Calu3 (cell line): Measurements from ENCODE around the gene PLEKHM3. TPM values are rescaled to one million over a fixed set of nuclear protein-coding genes. Genes with fewer than 3 reads are reported as not detected.
A peak's percentile ranks its signal among the peaks of the same experiment; 100 is the strongest.
"Not testable (repeated sequence)": the region's sequence is repeated elsewhere in the genome, so short reads cannot be mapped to it uniquely, and the experiment has no call there.

Experiments
- BruUV-seq: library from RNA; stranded (reverse); fragments of 400-500 nt; replicated peaks from 2 replicates; lab custom pipeline; 2021; lab: Mats Ljungman, UMichigan
- CTCF ChIA-PET: fragments of 300-600 bp; sonication (Branson Sonifier 250); formaldehyde crosslinking; loops from one replicate; lab custom pipeline; 2022; ENCODE audit warnings: antibody characterized with exemption; lab: Charles Lee
- DNase-seq: peaks from one replicate; pipeline ENCODE4 v3.0.0; 2022
- H3K27ac Mint-ChIP-seq: one replicate; pipeline ENCODE4 v1.8.0; 2022; ENCODE audit warnings: mixed read lengths; ENCODE audit not compliant: unreplicated experiment
- H3K27me3 Mint-ChIP-seq: one replicate; pipeline ENCODE4 v1.8.0; 2022; ENCODE audit warnings: mixed read lengths; ENCODE audit not compliant: unreplicated experiment
- H3K36me3 Mint-ChIP-seq: one replicate; pipeline ENCODE4 v1.8.0; 2022; ENCODE audit warnings: mild to moderate bottlenecking, moderate library complexity, mixed read lengths; ENCODE audit not compliant: insufficient read depth, unreplicated experiment
- H3K4me1 Mint-ChIP-seq: one replicate; pipeline ENCODE4 v1.8.0; 2022; ENCODE audit warnings: mild to moderate bottlenecking, low read depth, mixed read lengths; ENCODE audit not compliant: unreplicated experiment
- H3K4me3 Mint-ChIP-seq: one replicate; pipeline ENCODE4 v1.8.0; 2022; ENCODE audit warnings: mild to moderate bottlenecking, low read depth, moderate library complexity, mixed read lengths; ENCODE audit not compliant: unreplicated experiment
- H3K9me3 Mint-ChIP-seq: one replicate; pipeline ENCODE4 v1.8.0; 2022; ENCODE audit warnings: low read depth, mixed read lengths; ENCODE audit not compliant: unreplicated experiment
- CTCF ChIP-seq: fragments of 200-600 bp; IDR thresholded peaks from one replicate; pipeline ENCODE4 v1.8.0; 2022; ENCODE audit warnings: antibody characterized with exemption; ENCODE audit not compliant: unreplicated experiment
- intact Hi-C: fragments of 100-400 bp; cut with micrococcal nuclease; formaldehyde crosslinking; loops from one replicate; pipeline ENCODE4 v1.10.0; 2022; ENCODE audit not compliant: unreplicated experiment
- total RNA-seq: library from RNA; stranded (reverse); gene quantifications from 2 replicates; pipeline ENCODE4 v1.2.3, GENCODE V29; 2022

Gene PLEKHM3
- total RNA-seq, 1 experiment from 2014 or later = 8.0 TPM

- Mint-ChIP-seq H3K4me3 (peak overlapping the region; percentile 86), H3K4me1 (no peaks in the 10 kb centered on the region), H3K9me3 (no peaks in the 10 kb centered on the region), H3K27ac (peak overlapping the region; percentile 34), H3K36me3 (peaks cover 12% of the 10 kb centered on the region), H3K27me3 (no peaks in the 10 kb centered on the region)
- no peak for TF ChIP-seq CTCF
- intact Hi-C loops = no loop called here
- BruUV-seq = no TSS peak
- CTCF ChIA-PET = interaction anchor here (0.7 to 1.5 kb wide), 6 partner anchors 10 to 307 kb away, joined by 3 to 4 read pairs (median 4); no protein-coding TSS in a partner anchor
- DNase-seq = no peak
These were observed 472 bp upstream of the PLEKHM3 start for GRCh38 chr2:208025814-208026184.

GRCh38 chr2:208024091-208024490 lies 1.2 kb downstream of the PLEKHM3 start:
- TF ChIP-seq CTCF = no peak
- CTCF ChIA-PET = interaction anchor here (0.9 to 1.5 kb wide), 2 partner anchors 51 to 278 kb away, joined by 3 read pairs; no protein-coding TSS in a partner anchor
- intact Hi-C loops = no loop called here

GRCh38 chr2:208020253-208020652 lies 5.1 kb downstream of the PLEKHM3 start:
- Mint-ChIP-seq H3K4me3 (no peak overlapping the region), H3K4me1 (no peaks in the 10 kb centered on the region), H3K36me3 (peaks cover 6% of the 10 kb centered on the region), H3K9me3 (no peaks in the 10 kb centered on the region), H3K27ac (no peak overlapping the region), H3K27me3 (no peaks in the 10 kb centered on the region)
- DNase-seq = no peak
- CTCF ChIA-PET = no interaction called here
- intact Hi-C loops = no loop called here
- no TSS peak for BruUV-seq
- no peak for TF ChIP-seq CTCF

More at GRCh38 chr2:208024091-208024490, 1.2 kb downstream of the PLEKHM3 start:
- Mint-ChIP-seq H3K27ac (no peak overlapping the region), H3K9me3 (no peaks in the 10 kb centered on the region), H3K4me3 (no peak overlapping the region), H3K27me3 (no peaks in the 10 kb centered on the region), H3K36me3 (peaks cover 12% of the 10 kb centered on the region), H3K4me1 (no peaks in the 10 kb centered on the region)
- no TSS peak for BruUV-seq
- DNase-seq = no peak

- H3K9me3 Mint-ChIP-seq, DNase-seq, BruUV-seq, H3K36me3 Mint-ChIP-seq, H3K27ac Mint-ChIP-seq, H3K4me3 Mint-ChIP-seq, intact Hi-C loops, H3K27me3 Mint-ChIP-seq: not testable (repeated sequence)
- CTCF ChIA-PET = interaction anchor here (0.6 kb wide), 1 partner anchor 148 kb away, joined by 3 read pairs; no protein-coding TSS in a partner anchor
- peaks cover 11% of the 10 kb centered on the region for H3K4me1 Mint-ChIP-seq
These were observed 7.1 kb downstream of the PLEKHM3 start for GRCh38 chr2:208018124-208018712.

GRCh38 chr2:208017721-208018120 lies 7.6 kb downstream of the PLEKHM3 start:
- BruUV-seq = no TSS peak
- intact Hi-C loops = no loop called here
- Mint-ChIP-seq H3K36me3 (no peaks in the 10 kb centered on the region), H3K9me3 (no peaks in the 10 kb centered on the region), H3K4me3 (no peak overlapping the region), H3K27me3 (no peaks in the 10 kb centered on the region), H3K27ac (no peak overlapping the region), H3K4me1 (peaks cover 16% of the 10 kb centered on the region)
- CTCF ChIA-PET = no interaction called here
- no peak for DNase-seq
- TF ChIP-seq CTCF = no peak
